Measurements from ENCODE around the gene MPPE1.
A peak's percentile ranks its signal among the peaks of the same experiment; 100 is the strongest.
"Not testable (repeated sequence)": the region's sequence is repeated elsewhere in the genome, so short reads cannot be mapped to it uniquely, and the experiment has no call there.

MPPE1 gene

DNA sequence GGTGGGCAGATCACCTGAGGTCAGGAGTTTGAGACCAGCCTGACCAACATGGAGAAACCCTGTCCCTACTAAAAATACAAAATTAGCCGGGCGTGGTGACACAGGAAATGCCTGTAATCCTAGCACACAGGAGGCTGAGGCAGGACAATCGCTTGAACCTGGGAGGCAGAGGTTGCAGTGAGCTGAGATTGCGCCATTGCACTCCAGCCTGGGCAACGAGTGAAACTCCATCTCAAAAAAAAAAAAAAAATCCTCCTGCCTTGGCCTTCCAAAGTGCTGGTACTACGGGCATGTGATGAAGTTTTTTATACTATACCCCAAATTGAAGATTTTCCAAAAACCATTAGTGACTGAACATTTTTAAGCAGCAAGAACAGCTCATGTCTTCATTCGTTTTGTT, 15.7 kb downstream of the MPPE1 start:
- not testable (repeated sequence) for H3K56ac ChIP-seq (ENCODE audit: low read length); H3K4me2 ChIP-seq (ENCODE audit: low read length); H3K27me3 ChIP-seq (ENCODE audit: insufficient read depth, low read length, poor library complexity); H3K27ac ChIP-seq (ENCODE audit: low read depth, low read length); H2BK120ac ChIP-seq (ENCODE audit: low read depth, low read length); H3K79me1 ChIP-seq (ENCODE audit: low read length); H2BK15ac ChIP-seq (replicated peaks; ENCODE audit: low read depth); H2AK5ac ChIP-seq (ENCODE audit: low read length); H3K23ac ChIP-seq (ENCODE audit: low read length); H3K36me3 ChIP-seq (ENCODE audit: control insufficient read depth, insufficient read depth, low read length); H3K18ac ChIP-seq (ENCODE audit: low read length); H3K9ac ChIP-seq (ENCODE audit: low read length); DNase-seq; H2BK5ac ChIP-seq (ENCODE audit: low read length); H3K4me3 ChIP-seq (ENCODE audit: low read length); H3K4me1 ChIP-seq (ENCODE audit: control insufficient read depth, low read depth, low read length); H3K4ac ChIP-seq (ENCODE audit: low read depth, low read length); H3K79me2 ChIP-seq (ENCODE audit: control insufficient read depth, insufficient read depth, low read length); H4K5ac ChIP-seq (ENCODE audit: low read length); H4K8ac ChIP-seq (ENCODE audit: low read depth, low read length)
- no CpG with 5 or more reads among the region's 7 CpGs for WGBS (ENCODE audit: extremely low coverage, insufficient coverage, low lambda C conversion rate)

DNA sequence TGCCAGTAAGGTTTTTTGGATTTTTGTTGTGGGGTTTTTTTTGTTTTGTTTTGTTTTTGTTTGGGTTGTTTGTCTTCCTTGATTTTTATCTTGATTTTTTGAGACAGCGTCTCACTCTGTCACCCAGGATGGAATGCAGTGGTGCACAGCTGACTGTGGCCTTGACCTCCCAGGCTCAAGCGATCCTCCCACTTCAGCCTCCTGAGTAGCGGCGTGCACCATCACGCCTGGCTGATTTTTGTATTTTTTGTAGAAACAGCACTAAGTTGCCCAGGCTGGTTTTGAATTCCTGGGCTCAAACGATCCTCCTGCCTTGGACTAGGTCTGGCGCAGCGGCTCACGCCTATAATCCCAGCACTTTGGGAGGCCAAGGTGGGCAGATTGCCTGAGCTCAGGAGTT, 16.4 kb downstream of the MPPE1 start:
- no peak overlapping the region for H3K4ac ChIP-seq (ENCODE audit: low read depth, low read length)
- no peaks in the 10 kb centered on the region for H3K4me1 ChIP-seq (ENCODE audit: control insufficient read depth, low read depth, low read length)
- H2BK120ac ChIP-seq (ENCODE audit: low read depth, low read length) = no peak overlapping the region
- no peak overlapping the region for H3K23ac ChIP-seq (ENCODE audit: low read length)
- H3K56ac ChIP-seq (ENCODE audit: low read length) = no peak overlapping the region
- no peak overlapping the region for H3K9ac ChIP-seq (ENCODE audit: low read length)
- no peaks in the 10 kb centered on the region for H3K79me2 ChIP-seq (ENCODE audit: control insufficient read depth, insufficient read depth, low read length)
- H3K4me2 ChIP-seq (ENCODE audit: low read length) = no peak overlapping the region
- no peak overlapping the region for H2AK5ac ChIP-seq (ENCODE audit: low read length)
- H3K27ac ChIP-seq (ENCODE audit: low read depth, low read length) = peak overlapping the region; percentile 28
- no CpG with 5 or more reads among the region's 9 CpGs for WGBS (ENCODE audit: extremely low coverage, insufficient coverage, low lambda C conversion rate)
- no peaks in the 10 kb centered on the region for H3K27me3 ChIP-seq (ENCODE audit: insufficient read depth, low read length, poor library complexity)
- no peak overlapping the region for H3K18ac ChIP-seq (ENCODE audit: low read length)
- DNase-seq = no peak
- H4K8ac ChIP-seq (ENCODE audit: low read depth, low read length) = no peak overlapping the region
- H4K5ac ChIP-seq (ENCODE audit: low read length) = no peak overlapping the region
- H2BK15ac ChIP-seq (replicated peaks; ENCODE audit: low read depth) = no peak overlapping the region
- H3K4me3 ChIP-seq (ENCODE audit: low read length) = no peak overlapping the region
- H3K79me1 ChIP-seq (ENCODE audit: low read length) = no peaks in the 10 kb centered on the region
- no peak overlapping the region for H2BK5ac ChIP-seq (ENCODE audit: low read length)
- no peaks in the 10 kb centered on the region for H3K36me3 ChIP-seq (ENCODE audit: control insufficient read depth, insufficient read depth, low read length)

DNA sequence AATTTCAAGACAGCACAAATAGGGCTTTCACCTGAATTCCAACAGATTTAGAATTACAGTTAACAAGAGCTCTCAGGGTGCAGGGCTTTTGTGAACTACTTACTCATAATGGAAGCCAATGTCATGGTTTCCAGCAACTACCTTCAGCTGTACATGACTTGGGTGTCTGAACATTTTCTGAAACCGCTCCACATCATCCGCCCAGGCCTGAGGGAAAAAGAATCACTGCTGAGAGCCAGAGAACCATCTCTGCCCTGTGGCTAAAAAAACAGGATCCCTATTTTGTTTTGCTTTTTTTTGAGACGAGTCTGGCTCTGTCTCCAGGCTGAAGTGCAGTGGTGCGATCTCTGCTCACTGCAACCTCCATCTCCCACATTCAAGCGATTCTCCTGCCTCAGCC, 18.8 kb downstream of the MPPE1 start:
- Histone ChIP-seq H3K18ac (ENCODE audit: low read length) (no peak overlapping the region), H3K27me3 (ENCODE audit: insufficient read depth, low read length, poor library complexity) (no peaks in the 10 kb centered on the region), H2BK120ac (ENCODE audit: low read depth, low read length) (no peak overlapping the region), H3K79me2 (ENCODE audit: control insufficient read depth, insufficient read depth, low read length) (no peaks in the 10 kb centered on the region), H3K4me2 (ENCODE audit: low read length) (no peak overlapping the region), H3K23ac (ENCODE audit: low read length) (no peak overlapping the region), H3K4me1 (ENCODE audit: control insufficient read depth, low read depth, low read length) (no peaks in the 10 kb centered on the region), H3K9ac (ENCODE audit: low read length) (no peak overlapping the region), H2BK15ac (replicated peaks; ENCODE audit: low read depth) (no peak overlapping the region), H3K79me1 (ENCODE audit: low read length) (no peaks in the 10 kb centered on the region), H4K8ac (ENCODE audit: low read depth, low read length) (no peak overlapping the region), H3K27ac (ENCODE audit: low read depth, low read length) (no peak overlapping the region), H3K56ac (ENCODE audit: low read length) (no peak overlapping the region), H3K4ac (ENCODE audit: low read depth, low read length) (no peak overlapping the region), H3K36me3 (ENCODE audit: control insufficient read depth, insufficient read depth, low read length) (no peaks in the 10 kb centered on the region), H2BK5ac (ENCODE audit: low read length) (no peak overlapping the region), H4K5ac (ENCODE audit: low read length) (no peak overlapping the region), H3K4me3 (ENCODE audit: low read length) (no peak overlapping the region), H2AK5ac (ENCODE audit: low read length) (no peak overlapping the region)
- WGBS (ENCODE audit: extremely low coverage, insufficient coverage, low lambda C conversion rate) = no CpG with 5 or more reads among the region's 5 CpGs
- DNase-seq = no peak

DNA sequence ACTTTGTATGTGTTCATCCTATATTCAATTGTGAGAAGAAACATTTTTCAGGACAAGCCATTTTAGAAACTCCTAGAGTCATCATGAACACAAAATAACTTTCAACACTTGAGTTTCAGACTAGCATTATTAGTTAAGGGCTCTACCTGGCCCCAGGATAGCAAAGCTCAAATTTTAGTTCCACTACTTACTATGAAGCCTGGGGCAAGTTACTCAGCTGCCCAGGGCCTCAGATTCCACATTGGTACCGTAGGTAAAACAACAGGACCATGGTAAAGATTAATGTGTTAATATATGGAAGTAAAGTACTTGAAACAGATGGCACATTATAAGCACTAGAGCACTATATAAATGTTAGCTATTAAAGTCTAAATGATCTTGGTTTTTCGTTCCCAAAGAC, 19.4 kb downstream of the MPPE1 start:
- no peaks in the 10 kb centered on the region for H3K4me1 ChIP-seq (ENCODE audit: control insufficient read depth, low read depth, low read length)
- H2BK15ac ChIP-seq (replicated peaks; ENCODE audit: low read depth) = no peak overlapping the region
- no peak overlapping the region for H2BK5ac ChIP-seq (ENCODE audit: low read length)
- H2BK120ac ChIP-seq (ENCODE audit: low read depth, low read length) = no peak overlapping the region
- WGBS (ENCODE audit: extremely low coverage, insufficient coverage, low lambda C conversion rate) = no CpG with 5 or more reads among the region's 2 CpGs
- no peak overlapping the region for H4K8ac ChIP-seq (ENCODE audit: low read depth, low read length)
- no peak overlapping the region for H3K4ac ChIP-seq (ENCODE audit: low read depth, low read length)
- H3K79me1 ChIP-seq (ENCODE audit: low read length) = no peaks in the 10 kb centered on the region
- DNase-seq = no peak
- H3K23ac ChIP-seq (ENCODE audit: low read length) = no peak overlapping the region
- H3K79me2 ChIP-seq (ENCODE audit: control insufficient read depth, insufficient read depth, low read length) = no peaks in the 10 kb centered on the region
- no peak overlapping the region for H4K5ac ChIP-seq (ENCODE audit: low read length)
- H3K4me3 ChIP-seq (ENCODE audit: low read length) = no peak overlapping the region
- H3K27me3 ChIP-seq (ENCODE audit: insufficient read depth, low read length, poor library complexity) = no peaks in the 10 kb centered on the region
- H3K9ac ChIP-seq (ENCODE audit: low read length) = no peak overlapping the region
- no peak overlapping the region for H3K56ac ChIP-seq (ENCODE audit: low read length)
- H3K18ac ChIP-seq (ENCODE audit: low read length) = no peak overlapping the region
- H2AK5ac ChIP-seq (ENCODE audit: low read length) = no peak overlapping the region
- H3K36me3 ChIP-seq (ENCODE audit: control insufficient read depth, insufficient read depth, low read length) = no peaks in the 10 kb centered on the region
- H3K27ac ChIP-seq (ENCODE audit: low read depth, low read length) = no peak overlapping the region
- H3K4me2 ChIP-seq (ENCODE audit: low read length) = no peak overlapping the region

DNA sequence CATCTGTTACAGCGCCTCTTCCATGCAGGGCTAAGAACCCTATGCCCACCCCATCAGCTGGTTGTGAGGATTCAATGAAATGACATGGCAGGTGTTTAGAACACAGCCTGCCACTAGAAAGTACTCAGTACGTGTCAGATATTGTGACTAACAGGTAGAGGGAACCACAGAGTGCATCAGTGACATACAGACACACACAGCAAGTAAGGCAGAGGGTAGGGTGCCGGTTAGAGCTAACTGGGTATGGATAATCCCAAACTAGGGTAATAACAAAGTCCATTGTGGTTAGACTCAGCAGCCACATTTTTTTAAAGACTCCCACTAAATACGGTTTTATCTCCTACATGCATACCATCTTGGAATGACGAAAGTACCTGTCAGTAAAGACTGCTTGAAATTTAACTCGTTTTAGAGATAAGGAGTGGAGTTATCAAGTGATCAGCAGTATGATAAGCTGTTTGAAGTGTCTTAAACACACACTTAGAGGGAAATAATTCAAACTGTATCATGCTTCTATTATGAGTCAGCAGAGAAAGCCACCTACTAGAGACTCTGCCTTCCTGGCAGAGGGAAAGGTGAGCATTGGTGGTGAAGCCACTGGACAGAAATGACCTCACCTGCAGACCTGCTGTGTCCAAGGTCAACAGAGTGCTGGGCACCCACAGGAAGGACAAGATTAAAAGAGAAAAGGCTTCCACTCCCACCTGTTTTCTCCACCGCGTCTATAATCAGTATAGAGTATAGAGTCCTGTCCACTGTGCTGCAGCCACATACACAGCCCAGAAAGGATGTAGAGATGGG, 20.6 kb downstream of the MPPE1 start:
- Histone ChIP-seq H4K5ac (ENCODE audit: low read length) (no peak overlapping the region), H3K79me1 (ENCODE audit: low read length) (no peaks in the 10 kb centered on the region), H3K27me3 (ENCODE audit: insufficient read depth, low read length, poor library complexity) (no peaks in the 10 kb centered on the region), H3K79me2 (ENCODE audit: control insufficient read depth, insufficient read depth, low read length) (no peaks in the 10 kb centered on the region), H3K23ac (ENCODE audit: low read length) (no peak overlapping the region), H3K27ac (ENCODE audit: low read depth, low read length) (no peak overlapping the region), H3K4ac (ENCODE audit: low read depth, low read length) (no peak overlapping the region), H3K4me1 (ENCODE audit: control insufficient read depth, low read depth, low read length) (no peaks in the 10 kb centered on the region), H2BK120ac (ENCODE audit: low read depth, low read length) (no peak overlapping the region), H3K36me3 (ENCODE audit: control insufficient read depth, insufficient read depth, low read length) (no peaks in the 10 kb centered on the region), H2BK15ac (replicated peaks; ENCODE audit: low read depth) (no peak overlapping the region), H3K9ac (ENCODE audit: low read length) (no peak overlapping the region), H2AK5ac (ENCODE audit: low read length) (no peak overlapping the region), H3K4me2 (ENCODE audit: low read length) (no peak overlapping the region), H2BK5ac (ENCODE audit: low read length) (no peak overlapping the region), H3K18ac (ENCODE audit: low read length) (no peak overlapping the region), H4K8ac (ENCODE audit: low read depth, low read length) (no peak overlapping the region), H3K4me3 (ENCODE audit: low read length) (no peak overlapping the region), H3K56ac (ENCODE audit: low read length) (no peak overlapping the region)
- no peak for DNase-seq
- WGBS (ENCODE audit: extremely low coverage, insufficient coverage, low lambda C conversion rate) = no CpG with 5 or more reads among the region's 8 CpGs

DNA sequence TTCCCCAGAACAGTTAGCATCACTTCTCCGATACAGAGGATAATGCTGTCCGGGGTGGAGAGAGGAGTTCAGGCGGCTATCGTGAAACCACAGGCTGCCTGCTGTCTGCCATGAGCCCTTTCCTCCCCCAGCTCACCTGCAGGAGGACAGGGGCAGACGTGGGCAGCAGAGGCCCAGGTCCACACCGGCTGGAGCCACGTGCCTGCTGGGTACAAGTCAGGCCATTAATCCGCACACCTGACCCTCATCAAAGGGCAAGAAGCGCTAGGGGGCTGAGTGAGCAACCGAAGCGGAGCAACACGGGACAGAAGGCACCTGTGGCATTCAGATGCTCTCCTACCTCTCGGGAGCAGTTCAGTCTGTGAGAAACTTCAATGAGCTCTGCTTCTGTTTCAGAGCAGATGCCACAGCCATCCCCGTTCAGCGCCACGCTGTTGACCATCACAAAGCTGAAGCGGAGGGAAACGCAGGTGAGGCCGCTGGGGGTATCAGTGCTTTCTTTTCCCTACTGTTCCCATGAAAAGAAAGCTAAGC, 21.5 kb downstream of the MPPE1 start:
- Histone ChIP-seq H3K36me3 (ENCODE audit: control insufficient read depth, insufficient read depth, low read length) (no peaks in the 10 kb centered on the region), H3K4ac (ENCODE audit: low read depth, low read length) (no peak overlapping the region), H4K5ac (ENCODE audit: low read length) (no peak overlapping the region), H3K23ac (ENCODE audit: low read length) (no peak overlapping the region), H3K27ac (ENCODE audit: low read depth, low read length) (no peak overlapping the region), H3K18ac (ENCODE audit: low read length) (no peak overlapping the region), H3K79me2 (ENCODE audit: control insufficient read depth, insufficient read depth, low read length) (no peaks in the 10 kb centered on the region), H3K4me3 (ENCODE audit: low read length) (no peak overlapping the region), H4K8ac (ENCODE audit: low read depth, low read length) (no peak overlapping the region), H3K27me3 (ENCODE audit: insufficient read depth, low read length, poor library complexity) (no peaks in the 10 kb centered on the region), H3K56ac (ENCODE audit: low read length) (no peak overlapping the region), H3K79me1 (ENCODE audit: low read length) (no peaks in the 10 kb centered on the region), H3K4me2 (ENCODE audit: low read length) (no peak overlapping the region), H2BK15ac (replicated peaks; ENCODE audit: low read depth) (no peak overlapping the region), H2AK5ac (ENCODE audit: low read length) (no peak overlapping the region), H2BK120ac (ENCODE audit: low read depth, low read length) (no peak overlapping the region), H3K9ac (ENCODE audit: low read length) (no peak overlapping the region), H3K4me1 (ENCODE audit: control insufficient read depth, low read depth, low read length) (no peaks in the 10 kb centered on the region), H2BK5ac (ENCODE audit: low read length) (no peak overlapping the region)
- DNase-seq = no peak
- no CpG with 5 or more reads among the region's 19 CpGs for WGBS (ENCODE audit: extremely low coverage, insufficient coverage, low lambda C conversion rate)
